Measurements from ENCODE around the gene MTCH2.

The MTCH2 gene

GRCh38 chr11:47587723-47588326, 54.5 kb downstream of the MTCH2 start:
- TF ChIP-seq, protein P1, sequence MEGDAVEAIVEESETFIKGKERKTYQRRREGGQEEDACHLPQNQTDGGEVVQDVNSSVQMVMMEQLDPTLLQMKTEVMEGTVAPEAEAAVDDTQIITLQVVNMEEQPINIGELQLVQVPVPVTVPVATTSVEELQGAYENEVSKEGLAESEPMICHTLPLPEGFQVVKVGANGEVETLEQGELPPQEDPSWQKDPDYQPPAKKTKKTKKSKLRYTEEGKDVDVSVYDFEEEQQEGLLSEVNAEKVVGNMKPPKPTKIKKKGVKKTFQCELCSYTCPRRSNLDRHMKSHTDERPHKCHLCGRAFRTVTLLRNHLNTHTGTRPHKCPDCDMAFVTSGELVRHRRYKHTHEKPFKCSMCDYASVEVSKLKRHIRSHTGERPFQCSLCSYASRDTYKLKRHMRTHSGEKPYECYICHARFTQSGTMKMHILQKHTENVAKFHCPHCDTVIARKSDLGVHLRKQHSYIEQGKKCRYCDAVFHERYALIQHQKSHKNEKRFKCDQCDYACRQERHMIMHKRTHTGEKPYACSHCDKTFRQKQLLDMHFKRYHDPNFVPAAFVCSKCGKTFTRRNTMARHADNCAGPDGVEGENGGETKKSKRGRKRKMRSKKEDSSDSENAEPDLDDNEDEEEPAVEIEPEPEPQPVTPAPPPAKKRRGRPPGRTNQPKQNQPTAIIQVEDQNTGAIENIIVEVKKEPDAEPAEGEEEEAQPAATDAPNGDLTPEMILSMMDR (IDR thresholded peaks at IDR 0.05) = no peak

DNA sequence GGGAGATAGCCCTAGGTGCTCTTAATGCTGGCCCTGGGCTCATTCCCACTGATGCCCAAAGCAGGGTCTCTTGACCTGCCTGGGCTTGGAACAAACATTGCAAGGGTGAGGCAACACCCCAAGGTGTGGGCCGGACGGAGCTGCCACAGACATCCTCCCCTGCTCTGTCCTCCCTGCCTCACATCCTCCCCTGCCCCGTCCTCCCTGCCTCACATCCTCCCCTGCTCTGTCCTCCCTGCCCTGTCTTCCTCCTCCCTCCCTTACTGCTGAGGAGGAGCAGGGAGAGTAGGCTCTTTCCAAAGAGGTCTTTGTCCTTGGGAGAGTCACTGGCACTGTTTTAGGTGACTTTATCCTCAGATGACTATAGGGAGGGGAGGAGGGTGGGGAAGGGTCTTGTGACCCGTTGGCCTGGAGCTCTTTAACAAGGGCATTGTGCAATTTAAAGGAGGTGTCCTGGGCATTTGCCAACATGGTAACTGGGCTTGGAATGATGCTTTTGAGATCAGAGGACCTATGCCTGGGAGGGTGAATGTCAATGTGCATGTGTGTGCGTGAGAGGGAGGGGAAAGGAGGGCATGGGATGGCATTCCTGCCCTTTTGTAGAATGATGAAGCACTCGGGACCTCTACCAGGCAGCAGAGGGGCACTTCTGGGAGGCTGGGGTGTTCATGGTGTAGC, 55.2 kb downstream of the MTCH2 start:
- TF ChIP-seq, protein P1 (IDR thresholded peaks at IDR 0.05) = no peak

GRCh38 chr11:47586098-47586855, 56.1 kb downstream of the MTCH2 start, which contains the start of gene FAM180B:
Gene FAM180B (plus strand): TSS chr11:47586678. CDS start chr11:47586769, 91 bp downstream.
- TF ChIP-seq, protein P1 (IDR thresholded peaks at IDR 0.05) = no peak

DNA sequence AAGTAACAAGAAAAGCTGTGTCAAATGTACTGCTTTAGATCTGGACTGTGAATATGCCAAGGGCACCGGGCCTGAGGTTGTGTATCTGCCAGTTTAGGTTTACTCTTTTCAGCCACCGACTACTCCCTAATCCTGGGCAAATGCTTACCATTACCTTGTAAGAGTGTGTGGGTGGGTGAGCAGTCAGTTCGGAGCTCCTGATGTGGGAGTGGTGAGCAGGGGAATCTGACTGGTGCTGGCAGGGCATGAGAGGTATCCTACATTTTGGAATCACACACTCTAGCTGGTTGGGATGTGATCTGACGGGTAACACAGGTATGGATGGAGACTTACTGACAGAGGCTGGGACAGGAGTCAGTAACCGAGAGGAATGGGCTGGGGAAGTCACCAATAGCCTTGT, 58.5 kb downstream of the MTCH2 start:
- TF ChIP-seq, protein P1 (IDR thresholded peaks at IDR 0.05) = no peak

GRCh38 chr11:47578524-47579494, 63.5 kb downstream of the MTCH2 start, which contains the start of the genes KBTBD4 and NDUFS3:
Gene KBTBD4 (minus strand): TSS chr11:47578970. CDS start chr11:47578951, 19 bp downstream.
Gene NDUFS3 (plus strand): TSS chr11:47579074. CDS start chr11:47579092, 18 bp downstream.
- TF ChIP-seq, protein P1 (IDR thresholded peaks at IDR 0.05) = no peak

GRCh38 chr11:47577460-47578041, 64.8 kb downstream of the MTCH2 start:
- TF ChIP-seq, protein P1 (IDR thresholded peaks at IDR 0.05) = no peak

Data from LNCAP (cell line).